ENCODE results near the gene THTPA. TPM values are rescaled to one million over a fixed set of nuclear protein-coding genes. Genes with fewer than 3 reads are reported as not detected.
"Not testable (repeated sequence)": the region's sequence is repeated elsewhere in the genome, so short reads cannot be mapped to it uniquely, and the experiment has no call there.

The THTPA gene
- total RNA-seq, 1 donor from 2014 or later = 37.2 TPM

DNA sequence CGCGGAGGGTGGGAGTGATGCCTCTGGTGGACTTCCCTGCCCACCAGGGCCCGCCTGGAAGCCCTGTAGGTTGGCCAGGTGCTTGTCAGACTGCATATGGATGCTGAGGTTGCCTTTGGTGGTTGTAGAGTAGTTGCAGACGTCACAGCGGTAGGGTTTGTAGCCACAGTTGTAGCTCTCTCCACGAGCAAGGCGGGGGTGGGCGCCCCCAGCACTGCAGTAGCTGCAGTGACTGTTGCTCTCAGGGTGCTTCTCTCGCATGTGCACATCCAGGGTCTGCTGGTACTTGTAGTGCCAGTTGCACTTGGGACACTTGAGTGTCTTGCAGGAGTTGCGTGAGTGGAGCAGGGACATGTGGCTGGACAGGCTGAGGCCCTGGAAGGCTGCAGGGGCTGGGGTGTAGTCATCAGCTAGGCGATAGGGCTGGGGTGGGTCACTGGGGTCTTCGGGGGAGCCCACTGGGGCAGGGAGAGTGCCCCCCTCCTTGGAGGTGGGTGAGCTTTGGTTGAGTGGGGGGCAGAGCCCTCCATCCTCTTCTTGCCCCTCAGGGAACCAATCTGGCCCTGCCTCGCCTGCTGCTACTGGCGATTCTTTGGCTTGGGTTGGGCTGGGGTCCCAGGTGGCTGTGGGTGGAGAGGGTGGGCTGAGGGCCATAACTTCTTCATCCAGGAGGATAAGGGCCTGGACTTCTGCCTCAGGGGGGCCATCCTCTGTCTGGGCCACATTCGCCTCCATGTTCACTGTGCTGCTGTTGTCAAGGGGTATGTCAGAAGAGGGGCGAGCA lies 22.2 kb upstream of the THTPA start:
- no peak for TF ChIP-seq CTCF (conservative IDR thresholded peaks at IDR 0.05; ENCODE audit: low read depth, low read length)
- no peak overlapping the region for H3K4me3 ChIP-seq (ENCODE audit: low read depth, low read length)
- no peak for DNase-seq (ENCODE audit: low read depth)

GRCh38 chr14:23535943-23536342 lies 20.1 kb upstream of the THTPA start:
- no peak for TF ChIP-seq CTCF (conservative IDR thresholded peaks at IDR 0.05; ENCODE audit: low read depth, low read length)
- H3K4me3 ChIP-seq (ENCODE audit: low read depth, low read length) = no peak overlapping the region
- DNase-seq (ENCODE audit: low read depth) = no peak

DNA sequence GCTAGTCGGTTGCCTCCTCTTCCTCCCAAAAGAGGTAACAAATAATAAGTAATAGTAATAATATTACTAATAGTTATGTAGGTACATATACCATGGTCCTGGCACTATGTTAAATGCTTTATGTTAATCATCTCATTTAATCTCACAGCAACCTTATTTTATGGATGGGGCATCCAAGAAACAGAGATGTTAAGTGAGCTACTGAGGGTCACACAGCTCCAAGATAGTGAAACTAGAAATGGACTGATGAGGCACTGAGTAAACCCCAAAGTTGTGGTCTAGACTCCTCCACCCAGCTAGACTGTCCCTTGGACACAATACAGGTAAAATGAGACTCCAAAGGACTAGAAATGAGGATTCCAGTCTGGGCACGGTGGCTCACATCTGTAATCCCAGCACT lies 19.6 kb upstream of the THTPA start:
- no peak for DNase-seq (ENCODE audit: low read depth)
- no peak for TF ChIP-seq CTCF (conservative IDR thresholded peaks at IDR 0.05; ENCODE audit: low read depth, low read length)
- H3K4me3 ChIP-seq (ENCODE audit: low read depth, low read length) = no peak overlapping the region

GRCh38 chr14:23536906-23537305 lies 19.2 kb upstream of the THTPA start:
- DNase-seq (ENCODE audit: low read depth) = not testable (repeated sequence)

DNA sequence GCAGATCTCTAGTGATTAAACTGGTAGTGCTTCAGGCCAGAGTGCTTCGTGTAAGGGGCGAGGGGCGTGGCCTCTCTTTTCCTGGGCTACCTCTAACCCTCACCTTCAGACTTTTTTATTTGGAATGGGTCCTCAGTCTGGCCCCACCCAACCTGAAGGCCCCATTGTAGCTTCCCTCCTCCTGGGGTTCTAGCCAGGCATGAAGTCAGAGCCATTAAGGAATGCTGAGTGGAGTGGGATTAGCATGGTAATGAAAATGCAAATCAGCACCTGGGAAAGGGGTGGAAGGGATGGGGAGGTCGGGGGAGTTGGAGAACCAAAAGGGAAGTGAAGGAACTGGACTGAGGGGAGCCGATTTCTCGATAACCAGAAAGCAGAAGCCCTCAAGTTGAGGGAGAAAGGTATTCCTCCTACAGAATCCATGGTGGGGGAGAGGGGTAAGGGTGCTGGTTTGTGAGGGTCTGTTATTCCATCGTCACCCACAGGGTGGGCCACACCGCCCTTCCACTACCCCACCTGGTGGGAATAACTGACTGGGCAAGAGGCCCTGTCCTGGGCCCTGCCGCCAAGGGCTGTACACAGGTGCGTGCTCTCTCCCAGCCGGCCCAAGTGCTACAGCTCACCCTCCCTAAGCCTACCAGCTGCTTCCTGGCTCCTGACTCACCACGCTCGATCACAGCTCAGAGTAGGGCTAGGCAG lies 18.6 kb upstream of the THTPA start:
- no peak overlapping the region for H3K4me3 ChIP-seq (ENCODE audit: low read depth, low read length)
- no peak for DNase-seq (ENCODE audit: low read depth)
- no peak for TF ChIP-seq CTCF (conservative IDR thresholded peaks at IDR 0.05; ENCODE audit: low read depth, low read length)

More at GRCh38 chr14:23536906-23537305, 19.2 kb upstream of the THTPA start:
- H3K4me3 ChIP-seq (ENCODE audit: low read depth, low read length) = not testable (repeated sequence)

DNA sequence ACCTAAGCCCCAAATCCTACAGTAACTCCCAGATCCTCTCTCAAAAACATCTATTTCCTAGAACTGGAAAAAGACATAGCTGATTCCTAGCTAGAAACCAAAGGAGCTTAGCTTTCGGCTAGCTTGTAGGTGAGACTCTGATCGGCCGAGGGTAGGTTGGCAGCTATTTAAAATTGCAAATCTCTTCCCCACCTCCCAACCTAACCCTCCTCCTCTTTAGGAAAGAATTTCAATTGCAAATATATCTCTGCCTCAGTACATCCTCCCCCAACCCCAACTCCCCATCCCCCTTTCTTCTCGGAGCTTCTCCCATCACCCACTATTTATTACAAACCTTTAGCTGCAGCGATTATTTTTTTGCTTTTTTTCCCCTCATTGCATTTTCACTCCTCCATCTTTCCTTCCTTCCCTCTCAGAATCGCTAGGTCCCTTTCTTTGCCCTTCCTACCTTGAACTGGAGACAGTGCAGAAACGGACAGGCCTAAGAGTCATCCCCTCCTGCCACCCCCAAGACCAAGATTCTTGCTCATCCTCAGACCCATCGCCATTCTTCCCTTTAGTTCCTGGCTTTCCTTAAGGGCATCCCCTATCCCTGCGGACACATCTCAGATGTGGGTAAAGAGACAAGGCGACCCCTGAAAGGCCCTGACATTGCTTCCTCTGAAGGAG lies 17.9 kb upstream of the THTPA start:
- no peak overlapping the region for H3K4me3 ChIP-seq (ENCODE audit: low read depth, low read length)
- no peak for TF ChIP-seq CTCF (conservative IDR thresholded peaks at IDR 0.05; ENCODE audit: low read depth, low read length)
- DNase-seq (ENCODE audit: low read depth) = no peak

DNA sequence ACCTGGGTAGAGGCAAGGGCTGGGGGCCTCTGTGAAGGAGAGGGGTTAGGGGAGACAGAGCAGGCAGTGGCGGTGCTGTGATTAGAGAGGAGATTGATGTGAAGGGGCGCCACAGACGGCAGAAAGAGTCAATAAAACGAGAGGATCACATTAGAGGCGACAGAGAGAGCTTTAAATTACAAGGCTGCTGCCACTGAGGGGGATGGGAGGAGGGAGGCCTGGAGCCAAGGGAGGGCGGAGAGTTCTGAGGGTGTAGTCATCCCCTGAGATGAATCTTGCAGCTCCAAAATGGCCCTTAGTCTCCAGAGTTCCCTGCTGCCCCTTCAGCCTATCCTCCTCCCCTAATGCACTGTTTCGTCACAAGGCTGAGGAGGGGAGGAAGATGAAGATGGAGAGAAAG lies 17.3 kb upstream of the THTPA start:
- no peak for DNase-seq (ENCODE audit: low read depth)

More for the DNA sequence above, 17.3 kb upstream of the THTPA start:
- no peak for TF ChIP-seq CTCF (conservative IDR thresholded peaks at IDR 0.05; ENCODE audit: low read depth, low read length)
- H3K4me3 ChIP-seq (ENCODE audit: low read depth, low read length) = no peak overlapping the region
